Mesendoderm (in vitro differentiated cells): ENCODE measurements around the gene TWF1.

Experiments used
- DNase-seq: peaks from one replicate; pipeline ENCODE4 v3.0.0; 2013
- H2AK5ac ChIP-seq: 2 replicates; pipeline ENCODE4 v1.6.1; 2013; ENCODE audit warnings: low read length, inconsistent platforms
- H2BK120ac ChIP-seq: 2 replicates; pipeline ENCODE4 v1.6.1; 2013; ENCODE audit warnings: low read depth, mild to moderate bottlenecking, low read length, moderate library complexity, mixed read lengths
- H2BK15ac ChIP-seq: replicated peaks from 2 replicates; pipeline ENCODE4 v1.6.1; 2013; ENCODE audit warnings: low read depth, mild to moderate bottlenecking, moderate library complexity
- H2BK5ac ChIP-seq: 2 replicates; pipeline ENCODE4 v1.6.1; 2013; ENCODE audit warnings: low read length, inconsistent platforms
- H3K18ac ChIP-seq: 2 replicates; pipeline ENCODE4 v1.6.1; 2013; ENCODE audit warnings: mild to moderate bottlenecking, low read length, mixed read lengths
- H3K23ac ChIP-seq: one replicate; pipeline ENCODE4 v1.6.1; 2013; ENCODE audit warnings: low read length
- H3K27ac ChIP-seq: 2 replicates; pipeline ENCODE4 v1.5.1; 2013; ENCODE audit warnings: low read depth, mild to moderate bottlenecking, inconsistent platforms, low read length, moderate library complexity
- H3K27me3 ChIP-seq: 2 replicates; pipeline ENCODE4 v1.6.1; 2013; ENCODE audit warnings: low read length, control low read depth, mild to moderate bottlenecking, inconsistent platforms; ENCODE audit not compliant: insufficient read depth, poor library complexity
- H3K36me3 ChIP-seq: 2 replicates; pipeline ENCODE4 v1.6.1; 2013; ENCODE audit warnings: low read length, inconsistent platforms; ENCODE audit not compliant: control insufficient read depth, insufficient read depth
- H3K4ac ChIP-seq: one replicate; pipeline ENCODE4 v1.6.1; 2013; ENCODE audit warnings: low read depth, mild to moderate bottlenecking, low read length, moderate library complexity
- H3K4me1 ChIP-seq: 2 replicates; pipeline ENCODE4 v1.6.1; 2013; ENCODE audit warnings: low read depth, low read length, inconsistent platforms; ENCODE audit not compliant: control insufficient read depth
- H3K4me2 ChIP-seq: 2 replicates; pipeline ENCODE4 v1.6.1; 2013; ENCODE audit warnings: low read length
- H3K4me3 ChIP-seq: 2 replicates; pipeline ENCODE4 v1.5.1; 2013; ENCODE audit warnings: mild to moderate bottlenecking, low read length
- H3K56ac ChIP-seq: one replicate; pipeline ENCODE4 v1.6.1; 2013; ENCODE audit warnings: low read length
- H3K79me1 ChIP-seq: 2 replicates; pipeline ENCODE4 v1.6.1; 2013; ENCODE audit warnings: low read length, inconsistent platforms
- H3K79me2 ChIP-seq: 2 replicates; pipeline ENCODE4 v1.6.1; 2013; ENCODE audit warnings: mild to moderate bottlenecking, low read length; ENCODE audit not compliant: control insufficient read depth, insufficient read depth
- H3K9ac ChIP-seq: 2 replicates; pipeline ENCODE4 v1.6.1; 2013; ENCODE audit warnings: low read length, inconsistent platforms
- H4K5ac ChIP-seq: one replicate; pipeline ENCODE4 v1.6.1; 2013; ENCODE audit warnings: low read length
- H4K8ac ChIP-seq: one replicate; pipeline ENCODE4 v1.6.1; 2013; ENCODE audit warnings: low read depth, mild to moderate bottlenecking, control low read depth, low read length, moderate library complexity
- WGBS: extraction: QIAGEN DNeasy Blood & Tissue Kit; methylation state at CpG from one replicate; pipeline ENCODE4 v1.1.7; 2013; ENCODE audit warnings: low lambda C conversion rate, missing lambda C conversion rate; ENCODE audit not compliant: insufficient coverage; ENCODE audit errors: extremely low coverage; 5-methylcytosine and 5-hydroxymethylcytosine counted together

The TWF1 gene

DNA sequence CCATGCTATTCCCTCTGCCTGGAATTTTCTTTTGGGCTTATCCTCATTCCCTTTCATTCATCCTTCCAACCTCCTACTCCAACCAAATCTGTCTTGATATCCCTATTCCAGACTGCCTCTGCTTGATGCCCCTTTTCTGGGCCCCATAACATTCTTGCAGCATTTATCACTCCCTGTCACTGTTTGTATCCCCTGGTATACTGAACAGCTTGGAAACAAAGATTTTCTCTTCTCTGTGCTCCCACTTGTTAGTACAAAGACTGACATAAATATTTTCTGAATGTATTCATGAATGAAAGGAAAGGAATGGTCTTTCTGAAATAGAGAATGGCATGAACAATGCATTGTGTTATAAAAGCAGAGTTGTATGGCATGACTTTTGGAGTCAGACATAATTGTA lies 39.8 kb downstream of the TWF1 start:
- Histone ChIP-seq H3K27ac (no peak overlapping the region), H3K4me2 (no peak overlapping the region), H3K79me2 (no peaks in the 10 kb centered on the region), H2BK15ac (no peak overlapping the region), H3K79me1 (no peaks in the 10 kb centered on the region), H3K4me1 (no peaks in the 10 kb centered on the region), H3K56ac (no peak overlapping the region), H3K4me3 (no peak overlapping the region), H2BK5ac (no peak overlapping the region), H3K18ac (no peak overlapping the region), H3K23ac (no peak overlapping the region), H3K27me3 (no peaks in the 10 kb centered on the region), H4K5ac (no peak overlapping the region), H2BK120ac (no peak overlapping the region), H3K36me3 (no peaks in the 10 kb centered on the region), H2AK5ac (no peak overlapping the region), H3K4ac (no peak overlapping the region), H4K8ac (no peak overlapping the region), H3K9ac (no peak overlapping the region)
- peak; percentile 7 for DNase-seq

GRCh38 chr12:43764528-43764927 lies 41.6 kb downstream of the TWF1 start:
- Histone ChIP-seq H3K4me2 (no peak overlapping the region), H3K4ac (no peak overlapping the region), H3K4me3 (no peak overlapping the region), H3K27ac (no peak overlapping the region), H3K4me1 (no peaks in the 10 kb centered on the region), H3K27me3 (no peaks in the 10 kb centered on the region), H2AK5ac (no peak overlapping the region), H3K23ac (no peak overlapping the region), H4K5ac (no peak overlapping the region), H3K36me3 (no peaks in the 10 kb centered on the region), H2BK120ac (no peak overlapping the region), H3K9ac (no peak overlapping the region), H3K18ac (no peak overlapping the region), H2BK15ac (no peak overlapping the region), H2BK5ac (no peak overlapping the region), H3K79me2 (no peaks in the 10 kb centered on the region), H4K8ac (no peak overlapping the region), H3K79me1 (peaks cover 2% of the 10 kb centered on the region), H3K56ac (no peak overlapping the region)
- DNase-seq: no peak

GRCh38 chr12:43763769-43764168 lies 42.3 kb downstream of the TWF1 start:
- H3K79me2 ChIP-seq: no peaks in the 10 kb centered on the region
- no peak overlapping the region for H3K4me2 ChIP-seq
- H3K4me3 ChIP-seq: no peak overlapping the region
- peaks cover 2% of the 10 kb centered on the region for H3K79me1 ChIP-seq
- H2BK5ac ChIP-seq: no peak overlapping the region
- no peak overlapping the region for H4K8ac ChIP-seq
- peak; percentile 22 for DNase-seq
- H3K27me3 ChIP-seq: no peaks in the 10 kb centered on the region
- no peaks in the 10 kb centered on the region for H3K36me3 ChIP-seq
- H3K23ac ChIP-seq: no peak overlapping the region
- H3K4ac ChIP-seq: no peak overlapping the region
- H4K5ac ChIP-seq: no peak overlapping the region
- no peak overlapping the region for H3K27ac ChIP-seq
- H2AK5ac ChIP-seq: no peak overlapping the region
- H2BK120ac ChIP-seq: no peak overlapping the region
- no peak overlapping the region for H3K9ac ChIP-seq
- no peak overlapping the region for H2BK15ac ChIP-seq
- H3K56ac ChIP-seq: no peak overlapping the region
- H3K18ac ChIP-seq: no peak overlapping the region
- H3K4me1 ChIP-seq: no peaks in the 10 kb centered on the region

DNA sequence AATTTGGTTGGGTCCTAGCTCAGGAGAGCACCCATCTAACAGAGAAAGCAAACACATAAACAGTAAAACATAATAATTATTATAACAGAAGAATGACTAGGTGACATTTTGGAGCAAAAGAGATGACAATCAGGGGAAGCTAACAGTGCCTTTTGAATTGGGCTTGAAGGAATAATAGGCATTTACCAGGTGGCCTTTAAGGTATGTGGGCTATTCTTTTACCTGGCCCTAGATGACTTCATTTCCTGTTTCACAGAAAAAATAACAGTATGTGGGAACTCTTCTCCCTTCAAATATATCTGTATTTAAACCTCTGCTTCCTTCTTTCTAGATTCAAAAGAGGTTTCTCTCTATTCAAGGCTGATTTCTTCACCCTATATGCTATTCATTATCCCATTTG lies 43.5 kb downstream of the TWF1 start:
- H3K56ac ChIP-seq: no peak overlapping the region
- H3K23ac ChIP-seq: no peak overlapping the region
- H3K4ac ChIP-seq: no peak overlapping the region
- DNase-seq: peak; percentile 72
- no peak overlapping the region for H2BK120ac ChIP-seq
- no peak overlapping the region for H2AK5ac ChIP-seq
- no peak overlapping the region for H3K27ac ChIP-seq
- H4K8ac ChIP-seq: no peak overlapping the region
- no peak overlapping the region for H4K5ac ChIP-seq
- H2BK15ac ChIP-seq: no peak overlapping the region
- no peaks in the 10 kb centered on the region for H3K79me2 ChIP-seq
- peaks cover 4% of the 10 kb centered on the region for H3K79me1 ChIP-seq
- H3K9ac ChIP-seq: no peak overlapping the region
- peak overlapping the region; percentile 28 for H3K18ac ChIP-seq
- no peaks in the 10 kb centered on the region for H3K27me3 ChIP-seq
- no peak overlapping the region for H3K4me3 ChIP-seq
- H3K4me2 ChIP-seq: no peak overlapping the region
- H3K4me1 ChIP-seq: no peaks in the 10 kb centered on the region
- no peak overlapping the region for H2BK5ac ChIP-seq
- no peaks in the 10 kb centered on the region for H3K36me3 ChIP-seq

DNA sequence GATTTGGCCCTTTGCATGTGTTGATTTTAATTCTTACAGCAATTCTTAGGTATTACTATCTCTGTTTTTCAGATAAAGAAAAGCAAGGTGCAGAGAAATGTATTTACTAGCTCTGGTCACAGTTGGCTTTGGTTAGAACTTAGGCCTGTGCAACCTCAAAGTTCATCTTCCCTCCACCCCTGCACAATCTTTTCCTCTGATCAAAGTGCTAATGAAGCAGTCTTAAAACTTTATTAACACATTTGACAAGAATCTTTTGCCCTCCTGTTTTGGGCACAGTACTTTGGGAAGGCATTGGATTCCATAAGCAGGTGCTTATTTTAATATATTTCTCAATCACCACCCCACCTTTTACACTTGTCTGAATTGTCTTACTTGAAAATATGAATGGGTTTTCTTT lies 44.6 kb downstream of the TWF1 start:
- Histone ChIP-seq H3K27ac (no peak overlapping the region), H2BK5ac (no peak overlapping the region), H2AK5ac (no peak overlapping the region), H2BK15ac (no peak overlapping the region), H3K4me3 (no peak overlapping the region), H4K5ac (no peak overlapping the region), H3K27me3 (no peaks in the 10 kb centered on the region), H3K79me2 (no peaks in the 10 kb centered on the region), H3K23ac (no peak overlapping the region), H3K56ac (no peak overlapping the region), H2BK120ac (no peak overlapping the region), H3K18ac (no peak overlapping the region), H3K4me1 (no peaks in the 10 kb centered on the region), H4K8ac (no peak overlapping the region), H3K79me1 (peaks cover 4% of the 10 kb centered on the region), H3K4ac (no peak overlapping the region), H3K36me3 (no peaks in the 10 kb centered on the region), H3K4me2 (no peak overlapping the region), H3K9ac (no peak overlapping the region)
- no peak for DNase-seq

GRCh38 chr12:43760396-43760795 lies 45.7 kb downstream of the TWF1 start:
- Histone ChIP-seq H3K4me2 (no peak overlapping the region), H4K8ac (no peak overlapping the region), H3K4me1 (no peaks in the 10 kb centered on the region), H2BK5ac (no peak overlapping the region), H3K4ac (no peak overlapping the region), H3K27me3 (no peaks in the 10 kb centered on the region), H2BK120ac (no peak overlapping the region), H3K23ac (no peak overlapping the region), H3K4me3 (no peak overlapping the region), H3K27ac (no peak overlapping the region), H2BK15ac (no peak overlapping the region), H3K9ac (no peak overlapping the region), H3K18ac (no peak overlapping the region), H2AK5ac (no peak overlapping the region), H3K36me3 (no peaks in the 10 kb centered on the region), H3K79me1 (peaks cover 4% of the 10 kb centered on the region), H3K56ac (peak overlapping the region; percentile 9), H4K5ac (no peak overlapping the region), H3K79me2 (no peaks in the 10 kb centered on the region)
- WGBS: no CpG with 5 or more reads among the region's 2 CpGs
- no peak for DNase-seq
